Thoracic aorta (tissue), 2 donors: ENCODE data around the gene ARID3C. TPM values are rescaled to one million over a fixed set of nuclear protein-coding genes. Genes with fewer than 3 reads are reported as not detected.
A peak's percentile ranks its signal among the peaks of the same experiment; 100 is the strongest.

Experiments
- ATAC-seq: fragments of 150-250 bp; one replicate; pipeline ENCODE4 v1.8.0; 2017; ENCODE audit warnings: low read depth; ENCODE audit not compliant: insufficient number of reproducible peaks, low FRiP score
- DNase-seq: peaks from one replicate; pipeline ENCODE4 v3.0.0-alpha.2; 2020; ENCODE audit warnings: low spot score
- H3K27ac ChIP-seq, 2 donors: fragments of 200-600 bp; sonication (generic); 1 replicate in 1 of 2; 2 replicates in 1 of 2; pipeline ENCODE4 v1.5.1; 2016; ENCODE audit warnings: mild to moderate bottlenecking in 2 of 2, moderate library complexity in 2 of 2
- H3K27me3 ChIP-seq: fragments of 200-600 bp; sonication (generic); replicated peaks from 2 replicates; pipeline ENCODE4 v1.6.0; 2016; ENCODE audit warnings: mild to moderate bottlenecking; ENCODE audit not compliant: insufficient read depth
- H3K36me3 ChIP-seq: fragments of 200-600 bp; sonication (generic); one replicate; pipeline ENCODE4 v1.5.1; 2016
- H3K4me1 ChIP-seq, 2 donors: fragments of 200-600 bp; sonication (generic); 1 replicate in 1 of 2; 2 replicates in 1 of 2; pipeline versions ENCODE4 v1.5.1 to v1.6.0; 2016; ENCODE audit warnings: low read depth in 2 of 2, mild to moderate bottlenecking in 1 of 2; ENCODE audit not compliant: control insufficient read depth in 1 of 2
- H3K4me3 ChIP-seq: fragments of 200-600 bp; sonication (generic); 2 replicates; pipeline ENCODE4 v1.5.1; 2016; ENCODE audit warnings: mild to moderate bottlenecking
- H3K9me3 ChIP-seq: fragments of 200-600 bp; sonication (generic); 2 replicates; pipeline ENCODE4 v1.5.1; 2016
- CTCF ChIP-seq: fragments of 200-600 bp; sonication (generic); IDR thresholded peaks from one replicate; pipeline ENCODE4 v1.5.1; 2019; ENCODE audit warnings: antibody characterized with exemption
- total RNA-seq, 2 donors: library from RNA; depleted of rRNA; stranded (reverse); fragments of >200 nt; gene quantifications; one replicate each; pipeline versions ENCODE4 v1.1.0 to v1.2.3, GENCODE V29; 2016

The ARID3C gene
- total RNA-seq, 2 donors from 2014 or later: not detected

GRCh38 chr9:34577400-34578240, 51.2 kb downstream of the ARID3C start:
- H3K4me1 ChIP-seq: peaks cover 0 to 10% of the 10 kb centered on the region in 2 donors
- no peak for TF ChIP-seq CTCF
- DNase-seq: no peak
- no peak for ATAC-seq
- H3K9me3 ChIP-seq: no peaks in the 10 kb centered on the region
- peaks cover 9% of the 10 kb centered on the region for H3K27me3 ChIP-seq
- H3K27ac ChIP-seq: no peak overlapping the region
- H3K36me3 ChIP-seq: no peaks in the 10 kb centered on the region
- H3K4me3 ChIP-seq: peak overlapping the region; percentile 53

GRCh38 chr9:34576597-34577399, 52.1 kb downstream of the ARID3C start:
- H3K4me3 ChIP-seq: no peak overlapping the region
- no peaks in the 10 kb centered on the region for H3K9me3 ChIP-seq
- H3K4me1 ChIP-seq: peaks cover 0 to 10% of the 10 kb centered on the region in 2 donors
- H3K27ac ChIP-seq: no peak overlapping the region
- TF ChIP-seq CTCF: no peak
- DNase-seq (no peak), ATAC-seq (no peak)
- no peaks in the 10 kb centered on the region for H3K36me3 ChIP-seq
- peaks cover 9% of the 10 kb centered on the region for H3K27me3 ChIP-seq

DNA sequence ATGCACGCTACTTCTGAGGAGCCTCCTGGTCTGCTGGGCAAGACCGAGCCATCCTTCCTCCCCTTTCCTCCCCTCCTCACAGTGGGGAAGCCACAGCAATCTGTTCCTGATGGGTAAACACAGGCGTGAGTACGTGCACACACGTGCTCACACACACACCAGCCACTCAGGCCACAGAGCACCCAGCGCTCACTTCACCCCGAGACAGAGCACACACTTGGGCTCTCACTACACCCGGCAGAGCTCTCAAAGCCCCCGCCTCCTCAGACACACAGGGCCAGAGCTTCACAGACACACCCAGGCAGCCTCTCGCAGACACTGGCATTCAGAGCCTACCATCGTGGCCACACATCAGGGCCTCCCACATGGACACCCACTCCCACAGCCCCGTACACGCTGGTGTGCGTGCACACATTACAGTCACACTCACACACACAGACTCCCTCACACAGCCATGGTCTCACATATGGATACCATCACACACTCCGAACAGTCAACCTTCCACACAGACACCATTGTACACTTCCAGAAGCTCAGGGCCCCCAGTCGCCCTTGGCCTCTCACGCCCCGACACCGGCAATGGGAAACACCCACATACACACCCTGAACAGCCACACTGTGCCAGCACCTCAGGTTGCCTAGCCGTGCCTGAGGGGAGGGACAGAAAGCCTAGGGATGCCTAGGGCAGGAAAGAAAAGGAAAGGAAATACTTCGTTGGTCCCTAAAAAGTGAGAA, 52.8 kb downstream of the ARID3C start:
- peaks cover 9% of the 10 kb centered on the region for H3K27me3 ChIP-seq
- no peak overlapping the region for H3K27ac ChIP-seq
- H3K36me3 ChIP-seq: no peaks in the 10 kb centered on the region
- ATAC-seq (no peak), DNase-seq (no peak)
- H3K4me1 ChIP-seq: peaks cover 0 to 10% of the 10 kb centered on the region in 2 donors
- no peak for TF ChIP-seq CTCF
- no peaks in the 10 kb centered on the region for H3K9me3 ChIP-seq
- no peak overlapping the region for H3K4me3 ChIP-seq

DNA sequence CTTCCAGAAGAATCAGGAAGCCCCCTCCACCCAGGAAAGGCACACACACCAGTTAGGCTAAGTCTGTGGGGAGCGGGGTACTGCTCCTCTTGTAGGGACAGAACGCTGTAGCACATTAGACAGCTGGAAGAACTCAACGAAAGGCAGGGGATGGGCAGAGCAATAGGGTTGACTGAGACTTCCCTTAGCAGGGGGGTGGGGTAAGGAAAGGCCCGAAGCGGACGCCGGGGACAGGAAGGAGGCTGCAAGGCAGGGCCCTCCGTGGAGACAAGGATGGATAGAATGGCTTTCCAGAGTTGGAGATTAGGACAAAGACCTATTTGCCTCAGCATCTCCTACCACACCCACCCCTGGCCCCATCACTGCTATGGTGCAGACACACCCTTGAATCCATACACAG, 53.6 kb downstream of the ARID3C start:
- peaks cover 9% of the 10 kb centered on the region for H3K27me3 ChIP-seq
- peaks cover 0 to 10% of the 10 kb centered on the region in 2 donors for H3K4me1 ChIP-seq
- no peak for DNase-seq
- no peak overlapping the region for H3K27ac ChIP-seq
- no peak overlapping the region for H3K4me3 ChIP-seq
- no peak for TF ChIP-seq CTCF
- no peaks in the 10 kb centered on the region for H3K36me3 ChIP-seq
- no peaks in the 10 kb centered on the region for H3K9me3 ChIP-seq
- no peak for ATAC-seq

- TF ChIP-seq CTCF: no peak
- peaks cover 9% of the 10 kb centered on the region for H3K27me3 ChIP-seq
- no peak for DNase-seq
- no peak overlapping the region for H3K27ac ChIP-seq
- H3K4me1 ChIP-seq: peaks cover 0 to 10% of the 10 kb centered on the region in 2 donors
- no peaks in the 10 kb centered on the region for H3K36me3 ChIP-seq
- H3K4me3 ChIP-seq: no peak overlapping the region
- H3K9me3 ChIP-seq: no peaks in the 10 kb centered on the region
- no peak for ATAC-seq
Observed at GRCh38 chr9:34574571-34574970, 54.3 kb downstream of the ARID3C start.
